LoVo (cell line): ENCODE data around the gene IL17RE.
"Not testable (repeated sequence)": the region's sequence is repeated elsewhere in the genome, so short reads cannot be mapped to it uniquely, and the experiment has no call there.

Experiments used
- DNase-seq: peaks from one replicate; pipeline ENCODE4 v3.0.0-alpha.2; 2016; ENCODE audit warnings: low spot score

The IL17RE gene

DNA sequence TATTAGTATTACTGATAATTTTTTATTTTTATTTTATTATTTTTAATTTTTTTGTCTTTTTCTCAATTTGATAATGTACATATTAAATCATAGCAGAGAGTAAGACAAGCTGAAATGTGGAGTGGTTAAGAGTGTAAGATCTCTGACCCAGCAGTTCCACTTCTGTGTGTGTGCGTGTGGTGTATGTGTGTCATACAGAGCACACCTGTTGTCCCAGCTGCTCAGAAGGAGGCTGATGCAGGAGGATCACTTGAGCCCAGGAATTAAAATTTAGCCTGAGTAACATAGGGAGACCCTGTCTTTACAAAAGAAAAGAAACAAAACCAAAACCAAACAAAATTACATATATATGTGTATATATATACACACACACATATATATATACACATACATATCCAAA is 21.2 kb upstream of the IL17RE start:
- DNase-seq, result no peak

GRCh38 chr3:9883706-9884554 is 18.7 kb upstream of the IL17RE start:
- DNase-seq, result no peak

DNA sequence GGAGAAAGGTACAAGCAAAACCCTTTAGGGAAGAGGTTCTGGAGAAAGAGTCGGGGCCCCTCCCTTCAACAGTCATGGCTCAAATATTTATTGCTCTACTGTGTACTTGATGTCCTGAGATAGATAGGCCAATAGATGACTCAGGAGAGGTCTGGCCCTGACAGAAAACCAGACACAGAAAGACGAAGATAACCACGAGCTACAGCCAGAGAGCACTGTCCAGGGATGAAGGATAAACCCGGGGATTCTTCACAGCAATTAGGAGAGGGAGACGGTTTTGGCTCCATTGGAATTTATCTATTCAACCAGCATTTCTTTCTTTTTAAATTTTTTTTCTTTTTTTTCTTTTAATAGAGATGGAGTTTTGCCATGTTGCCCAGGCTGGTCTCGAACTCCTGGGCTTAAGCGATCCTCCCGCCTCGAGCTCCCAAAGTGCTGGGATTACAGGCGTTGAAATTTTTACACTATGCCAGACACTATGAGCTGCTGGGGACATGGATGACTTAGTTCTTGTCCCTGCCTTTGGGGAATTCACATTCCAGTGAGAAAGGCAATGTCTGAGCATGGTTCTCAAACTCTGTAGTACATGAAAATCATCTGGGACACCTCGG is 18.0 kb upstream of the IL17RE start:
- DNase-seq, result peak; percentile 95

DNA sequence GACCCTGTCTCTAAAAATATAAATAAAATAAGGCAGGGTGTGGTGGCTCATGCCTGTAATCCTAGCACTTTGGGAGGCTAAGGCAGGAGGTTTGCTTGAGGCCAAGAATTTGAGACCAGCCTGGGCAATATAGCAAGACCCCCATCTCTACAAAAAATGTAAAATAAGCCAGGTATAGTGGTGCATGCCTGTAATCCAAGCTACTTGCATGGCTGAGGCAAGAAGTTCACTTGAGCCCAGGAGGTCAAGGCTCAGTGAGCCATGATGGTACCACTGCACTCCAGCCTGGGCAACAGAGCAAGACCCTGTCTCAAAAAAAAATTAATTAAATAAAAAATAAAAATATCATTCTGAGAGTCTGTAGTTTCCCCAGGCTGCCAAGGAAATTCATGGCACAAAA is 16.3 kb upstream of the IL17RE start:
- no peak for DNase-seq

- no peak for DNase-seq
These were observed 15.2 kb upstream of the IL17RE start for GRCh38 chr3:9887480-9887879.

- no peak for DNase-seq
These were observed 14.1 kb upstream of the IL17RE start for GRCh38 chr3:9888540-9888939.

DNA sequence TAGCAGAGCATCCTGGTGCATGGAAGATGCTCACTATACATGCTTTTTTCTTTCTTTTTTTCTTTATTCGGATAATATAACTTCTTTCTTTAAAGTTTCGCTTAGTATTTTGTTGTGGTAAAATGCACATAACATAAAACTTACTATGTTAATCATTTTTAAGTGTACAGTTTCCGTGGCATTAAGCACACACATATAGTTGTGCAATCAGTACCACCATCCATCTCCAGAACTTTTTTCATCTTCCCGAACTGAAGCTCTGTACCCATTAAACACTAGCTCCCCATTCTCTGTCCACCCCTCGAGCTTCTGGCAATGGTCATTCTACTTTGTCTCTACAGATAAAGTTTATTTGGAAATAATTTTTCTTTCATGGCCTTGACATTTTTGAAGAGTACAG is 13.2 kb upstream of the IL17RE start:
- DNase-seq, result no peak

DNA sequence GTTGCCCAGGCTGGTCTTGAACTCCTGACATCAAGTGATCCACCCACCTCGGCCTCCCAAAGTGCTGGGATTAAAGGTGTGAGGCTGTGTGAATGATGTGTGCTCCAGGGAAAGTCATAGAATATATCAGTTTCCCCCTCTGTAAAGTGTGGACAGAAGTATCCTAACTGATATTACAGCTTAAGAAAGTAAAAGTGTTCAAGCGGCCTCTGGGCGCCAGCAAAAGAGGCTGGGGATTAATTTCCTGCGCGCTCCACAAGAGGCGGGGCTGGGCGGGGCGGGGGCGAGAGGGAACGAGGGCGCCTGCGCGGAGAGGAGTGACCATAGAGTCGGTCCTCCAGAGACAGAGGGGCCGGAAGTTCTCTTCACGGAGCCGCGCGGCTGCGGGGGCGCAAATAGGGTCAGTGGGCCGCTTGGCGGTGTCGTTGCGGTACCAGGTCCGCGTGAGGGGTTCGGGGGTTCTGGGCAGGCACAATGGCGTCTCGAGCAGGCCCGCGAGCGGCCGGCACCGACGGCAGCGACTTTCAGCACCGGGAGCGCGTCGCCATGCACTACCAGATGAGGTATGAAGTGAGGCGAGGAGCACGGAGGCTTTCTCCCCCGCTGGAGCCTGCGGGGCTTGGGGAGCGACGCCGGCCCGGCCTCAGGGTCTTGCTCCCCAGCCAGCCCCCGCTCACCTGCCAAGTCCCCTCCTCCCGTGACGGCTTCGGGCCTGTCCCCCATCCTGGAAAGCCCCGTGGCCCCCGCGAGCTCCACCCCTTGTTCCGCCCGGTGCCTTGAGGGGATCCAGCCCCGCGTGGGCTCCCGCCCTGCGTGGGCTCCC is 12.2 kb upstream of the IL17RE start, which contains the start of gene JAGN1:
Gene JAGN1 (plus strand): TSS at position 362 of the 823 bp plus-strand sequence. CDS start 113 bp downstream, at position 475.
- DNase-seq, result peak; percentile 87

GRCh38 chr3:9891072-9891622 is 11.5 kb upstream of the IL17RE start:
- no peak for DNase-seq

- no peak for DNase-seq
These were observed 8.9 kb upstream of the IL17RE start for GRCh38 chr3:9893739-9894138.

GRCh38 chr3:9895715-9896114 is 6.9 kb upstream of the IL17RE start:
- DNase-seq, result not testable (repeated sequence)

GRCh38 chr3:9896755-9897407 is 5.8 kb upstream of the IL17RE start:
- not testable (repeated sequence) for DNase-seq

DNA sequence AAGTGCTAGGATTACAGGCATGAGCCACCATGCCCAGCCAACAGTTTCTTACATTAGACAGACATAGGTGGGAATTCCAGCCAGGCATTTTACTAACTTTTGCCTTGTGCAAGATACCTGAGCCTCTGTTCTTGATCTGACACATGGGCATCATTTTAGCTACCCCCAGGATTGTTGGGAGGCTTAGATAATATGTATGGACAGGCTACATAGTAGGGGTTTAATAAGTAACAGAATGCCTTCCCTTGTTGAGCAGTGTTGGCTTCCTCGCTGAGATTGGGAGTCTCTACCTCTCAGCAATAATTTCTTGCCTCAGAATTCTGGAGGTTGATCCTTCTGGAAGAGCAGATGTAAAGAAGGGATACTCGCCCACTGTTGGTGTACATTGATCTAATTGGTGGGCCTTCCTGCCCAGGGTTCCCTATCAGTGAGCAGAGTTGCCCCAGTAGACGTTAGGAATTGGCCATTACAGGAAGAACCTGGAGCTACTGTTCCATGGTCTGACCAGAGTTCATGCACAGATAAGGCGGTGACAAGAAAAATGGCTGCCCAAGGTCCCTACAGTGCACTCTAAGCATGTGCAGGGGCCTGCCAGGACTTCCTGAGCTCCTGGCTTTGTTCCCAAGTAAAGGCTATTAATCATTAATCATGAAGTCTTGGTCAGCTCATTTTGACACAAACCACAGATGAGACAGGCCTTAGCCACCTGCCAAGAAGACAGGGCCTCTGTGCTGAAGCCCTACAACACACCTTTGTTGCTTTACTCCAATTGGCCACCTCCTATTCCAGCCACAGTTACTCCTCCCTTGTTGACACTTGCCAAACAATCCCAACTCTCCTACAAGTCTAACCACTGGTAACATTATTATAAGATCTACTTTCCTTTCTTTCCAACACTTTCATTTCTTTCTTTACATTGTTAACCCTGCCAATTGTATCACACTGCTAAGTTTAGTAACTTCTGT is 5.0 kb upstream of the IL17RE start:
- DNase-seq, result peak; percentile 96

DNA sequence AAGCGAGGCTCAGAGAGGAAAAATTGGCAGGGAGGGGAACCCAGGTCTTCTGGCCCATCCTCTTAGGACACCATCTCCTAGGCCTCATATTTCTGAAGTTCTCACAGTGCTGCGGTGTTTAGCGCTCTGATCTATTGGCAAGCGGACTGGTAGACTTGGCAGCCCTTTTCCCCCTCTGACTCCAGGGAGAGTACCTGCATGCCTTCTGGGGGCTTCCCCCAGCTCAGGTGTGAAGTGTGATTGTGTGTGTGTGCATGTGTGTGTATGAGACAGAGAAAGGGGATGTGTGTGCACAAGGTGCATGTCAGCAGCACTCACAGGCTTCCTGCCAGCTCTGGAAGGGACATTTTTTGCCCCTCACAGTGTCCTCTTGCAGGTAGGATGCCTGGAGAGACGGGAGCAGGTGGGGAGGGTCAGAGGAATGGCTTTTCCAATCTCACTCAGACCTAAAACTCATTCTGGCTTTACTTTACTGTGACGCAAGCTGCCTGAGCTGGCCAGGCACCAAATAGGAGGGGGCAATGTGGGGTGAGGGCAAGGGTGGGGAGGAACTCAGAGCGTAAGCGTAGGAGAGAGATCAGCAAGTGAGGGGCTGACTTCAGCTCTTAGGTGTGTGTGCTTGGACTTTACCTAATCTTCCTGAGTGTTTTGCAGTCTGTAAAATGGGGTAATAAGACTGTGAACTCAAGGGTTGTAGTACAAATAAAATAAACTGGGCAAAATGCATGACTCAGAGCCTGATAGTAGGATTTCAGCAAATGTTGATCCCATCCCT is 4.0 kb upstream of the IL17RE start:
- DNase-seq, result no peak

DNA sequence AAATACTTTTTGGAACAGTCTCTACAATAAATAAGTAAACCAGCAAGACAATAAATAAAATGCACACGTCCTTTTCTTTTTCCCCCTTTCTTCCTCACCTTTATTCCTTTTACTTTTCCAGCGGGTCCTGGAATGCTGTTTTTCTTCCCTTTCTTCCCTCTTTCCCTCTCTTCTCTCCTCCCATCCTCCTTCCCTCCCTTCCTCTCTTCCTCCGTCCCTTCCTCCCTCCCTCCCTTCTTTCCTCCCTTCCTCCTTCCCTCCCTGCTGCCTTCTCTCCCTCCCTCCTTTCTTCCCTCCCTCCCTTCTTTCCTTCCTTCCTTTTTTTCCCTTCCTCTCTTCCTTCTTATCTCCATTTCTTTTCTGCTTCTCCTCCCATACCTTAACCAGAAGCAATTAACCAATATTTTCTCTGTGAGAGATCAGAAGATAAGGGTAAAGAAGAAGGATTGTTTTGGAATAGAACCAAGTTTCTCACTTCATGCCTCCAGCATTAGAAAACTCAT is 3.3 kb upstream of the IL17RE start:
- DNase-seq, result no peak

DNA sequence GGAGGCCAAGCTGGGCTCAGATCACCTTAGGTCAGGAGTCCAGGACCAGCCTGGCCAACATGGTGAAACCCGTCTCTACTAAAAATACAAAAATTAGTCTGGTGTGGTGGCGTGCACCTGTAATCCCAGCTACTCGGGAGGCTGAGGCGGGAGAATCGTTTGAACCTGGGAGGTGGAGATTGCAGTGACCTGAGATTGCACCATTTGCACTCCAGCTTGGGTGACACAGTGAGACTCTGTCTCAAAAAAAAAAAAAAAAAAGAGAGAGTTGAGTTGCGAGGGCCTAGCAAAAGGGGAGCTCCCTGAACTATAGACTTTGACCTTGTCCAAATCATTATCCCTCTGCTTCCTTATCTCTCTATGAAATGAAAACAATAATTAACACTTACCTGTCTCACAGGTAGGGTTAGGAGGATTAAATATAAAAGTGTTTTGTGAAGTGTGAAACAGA is 1.7 kb upstream of the IL17RE start:
- peak; percentile 61 for DNase-seq

- no peak for DNase-seq
These were observed 681 bp upstream of the IL17RE start for GRCh38 chr3:9901967-9902366.

DNA sequence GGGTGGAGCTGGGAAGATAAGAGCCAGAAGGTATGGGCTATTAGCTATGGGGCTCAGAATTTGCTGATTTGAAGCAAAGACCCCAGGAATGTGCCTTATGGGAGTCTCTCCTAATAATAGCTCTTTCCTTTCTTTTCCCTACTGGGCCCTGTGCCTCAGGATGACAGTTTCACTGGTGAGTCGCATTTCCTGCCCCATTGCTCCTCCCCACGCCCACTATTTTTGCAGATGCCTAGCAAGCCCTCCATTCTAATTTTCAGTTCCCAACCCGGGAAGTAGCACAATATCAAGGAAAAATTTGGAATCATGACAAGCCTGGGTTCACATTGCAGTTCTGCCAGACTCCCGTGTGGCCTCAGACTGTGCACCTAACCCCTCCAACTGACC is 583 bp downstream of the IL17RE start:
- DNase-seq, result no peak

DNA sequence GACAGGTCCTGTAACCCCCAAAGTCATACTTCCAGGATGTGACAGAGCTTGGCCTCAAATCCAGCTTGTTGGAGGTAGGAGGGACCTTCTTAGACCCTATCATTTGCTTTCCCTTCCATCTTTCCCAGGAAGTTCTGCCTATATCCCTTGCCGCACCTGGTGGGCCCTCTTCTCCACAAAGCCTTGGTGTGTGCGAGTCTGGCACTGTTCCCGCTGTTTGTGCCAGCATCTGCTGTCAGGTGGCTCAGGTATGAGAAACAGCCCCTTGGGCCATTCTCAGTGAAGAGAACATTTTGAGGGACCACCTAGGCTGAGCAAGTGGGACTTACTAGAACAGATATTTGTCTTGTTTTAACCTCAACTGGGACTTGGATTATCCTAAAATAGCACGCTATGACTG is 1.3 kb downstream of the IL17RE start:
- DNase-seq, result no peak

GRCh38 chr3:9906480-9906879 is 3.8 kb downstream of the IL17RE start:
- DNase-seq, result no peak
